Measurements from ENCODE around the gene SLC35C1.

Gene SLC35C1

GRCh38 chr11:45791524-45791923 is 13.4 kb upstream of the SLC35C1 start:
- H3K9me2 ChIP-seq (replicated peaks; ENCODE audit: low read depth, low read length): no peaks in the 10 kb centered on the region
- H3K4me1 ChIP-seq (ENCODE audit: insufficient read depth, low read length, poor library complexity, severe bottlenecking): no peaks in the 10 kb centered on the region

DNA sequence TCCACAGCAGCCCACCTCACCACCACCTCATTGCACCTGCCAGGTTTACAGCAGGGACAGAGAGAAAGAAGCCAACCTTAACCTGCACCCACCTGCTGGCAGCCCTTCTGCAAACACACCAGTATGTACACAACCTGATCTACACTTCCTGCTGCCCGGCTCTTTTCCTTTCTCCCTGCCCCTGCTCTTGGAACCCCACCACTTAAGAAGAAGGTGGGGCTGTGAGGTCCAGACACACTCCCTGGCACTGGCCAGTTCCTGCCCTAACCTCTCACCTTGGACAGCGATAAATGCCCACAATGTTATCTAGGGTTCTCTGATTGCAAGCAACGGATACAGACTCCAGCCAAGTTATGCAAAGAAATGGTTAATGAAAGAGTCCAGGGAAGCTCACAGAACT is 10.8 kb upstream of the SLC35C1 start:
- TF ChIP-seq CTCF (conservative IDR thresholded peaks at IDR 0.05; ENCODE audit: low read length): no peak
- no peak for TF ChIP-seq EZH2phosphoT487 (IDR thresholded peaks at IDR 0.05; ENCODE audit: borderline replicate concordance)
- Histone ChIP-seq H3K9ac (ENCODE audit: low read depth, low read length, poor library complexity, severe bottlenecking) (no peak overlapping the region), H3F3A (ENCODE audit: low read depth) (no peaks in the 10 kb centered on the region), H3K9me3 (ENCODE audit: insufficient read depth, low read depth, low read length) (no peaks in the 10 kb centered on the region), H3K27me3 (ENCODE audit: insufficient read depth, low read length, poor library complexity, severe bottlenecking) (no peaks in the 10 kb centered on the region), H3K4me1 (ENCODE audit: insufficient read depth, low read length, poor library complexity, severe bottlenecking) (no peaks in the 10 kb centered on the region), H2AFZ (ENCODE audit: low read length) (no peak overlapping the region), H3K4me2 (ENCODE audit: low read depth, low read length, poor library complexity, severe bottlenecking) (no peak overlapping the region), H3K79me2 (ENCODE audit: insufficient read depth, low read length) (no peaks in the 10 kb centered on the region), H3K4me3 (ENCODE audit: low read length, poor library complexity, severe bottlenecking) (no peak overlapping the region), H3K36me3 (ENCODE audit: insufficient read depth, low read length) (no peaks in the 10 kb centered on the region), H3K9me2 (replicated peaks; ENCODE audit: low read depth, low read length) (no peaks in the 10 kb centered on the region), H4K20me1 (ENCODE audit: insufficient read depth, low read length, poor library complexity, severe bottlenecking) (no peaks in the 10 kb centered on the region)

More at GRCh38 chr11:45791524-45791923, 13.4 kb upstream of the SLC35C1 start:
- Histone ChIP-seq H3K36me3 (ENCODE audit: insufficient read depth, low read length) (no peaks in the 10 kb centered on the region), H3K27me3 (ENCODE audit: insufficient read depth, low read length, poor library complexity, severe bottlenecking) (no peaks in the 10 kb centered on the region), H3K79me2 (ENCODE audit: insufficient read depth, low read length) (no peaks in the 10 kb centered on the region), H3K9me3 (ENCODE audit: insufficient read depth, low read depth, low read length) (no peaks in the 10 kb centered on the region), H3K4me3 (ENCODE audit: low read length, poor library complexity, severe bottlenecking) (no peak overlapping the region), H4K20me1 (ENCODE audit: insufficient read depth, low read length, poor library complexity, severe bottlenecking) (no peaks in the 10 kb centered on the region), H3K9ac (ENCODE audit: low read depth, low read length, poor library complexity, severe bottlenecking) (no peak overlapping the region), H3K4me2 (ENCODE audit: low read depth, low read length, poor library complexity, severe bottlenecking) (no peak overlapping the region), H2AFZ (ENCODE audit: low read length) (no peak overlapping the region), H3F3A (ENCODE audit: low read depth) (no peaks in the 10 kb centered on the region)
- TF ChIP-seq CTCF (conservative IDR thresholded peaks at IDR 0.05; ENCODE audit: low read length) (no peak), EZH2phosphoT487 (IDR thresholded peaks at IDR 0.05; ENCODE audit: borderline replicate concordance) (no peak)

DNA sequence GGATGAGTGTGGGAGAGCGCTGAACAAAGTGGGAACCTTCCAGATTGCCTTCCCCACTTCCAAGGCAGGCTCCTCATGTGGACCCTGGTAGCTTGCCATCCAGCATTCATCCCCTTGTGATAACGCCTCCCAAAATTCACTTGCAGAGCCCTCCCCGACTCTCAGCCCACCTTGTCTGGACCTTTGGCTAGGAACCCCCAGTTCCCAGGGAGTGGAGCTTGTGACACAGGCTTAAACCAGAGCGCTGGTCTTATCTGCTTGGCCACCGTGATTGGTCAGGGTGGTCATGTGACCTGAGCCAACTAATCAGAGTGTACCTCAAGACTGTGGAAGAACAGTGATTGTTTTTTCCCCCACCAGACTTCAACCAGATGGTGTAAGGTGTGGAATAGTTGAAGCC is 9.6 kb upstream of the SLC35C1 start:
- Histone ChIP-seq H3K27me3 (ENCODE audit: insufficient read depth, low read length, poor library complexity, severe bottlenecking) (no peaks in the 10 kb centered on the region), H3K36me3 (ENCODE audit: insufficient read depth, low read length) (no peaks in the 10 kb centered on the region), H3K4me1 (ENCODE audit: insufficient read depth, low read length, poor library complexity, severe bottlenecking) (no peaks in the 10 kb centered on the region), H3K9ac (ENCODE audit: low read depth, low read length, poor library complexity, severe bottlenecking) (no peak overlapping the region), H3K9me2 (replicated peaks; ENCODE audit: low read depth, low read length) (no peaks in the 10 kb centered on the region), H2AFZ (ENCODE audit: low read length) (no peak overlapping the region), H3K9me3 (ENCODE audit: insufficient read depth, low read depth, low read length) (no peaks in the 10 kb centered on the region), H4K20me1 (ENCODE audit: insufficient read depth, low read length, poor library complexity, severe bottlenecking) (no peaks in the 10 kb centered on the region), H3F3A (ENCODE audit: low read depth) (no peaks in the 10 kb centered on the region), H3K4me2 (ENCODE audit: low read depth, low read length, poor library complexity, severe bottlenecking) (no peak overlapping the region), H3K4me3 (ENCODE audit: low read length, poor library complexity, severe bottlenecking) (no peak overlapping the region), H3K79me2 (ENCODE audit: insufficient read depth, low read length) (no peaks in the 10 kb centered on the region)
- no peak for TF ChIP-seq EZH2phosphoT487 (IDR thresholded peaks at IDR 0.05; ENCODE audit: borderline replicate concordance)
- TF ChIP-seq CTCF (conservative IDR thresholded peaks at IDR 0.05; ENCODE audit: low read length): no peak

Measured in Loucy (cell line).